Aorta (tissue), 5 donors: ENCODE results near the gene NHERF1. TPM values are rescaled to one million over a fixed set of nuclear protein-coding genes. Genes with fewer than 3 reads are reported as not detected.

Experiments used
- ATAC-seq: fragments of 200-7000 bp; cut with Tn5 transposase; one replicate; pipeline ENCODE4 v1.9.1; 2022; ENCODE audit warnings: moderate library complexity; ENCODE audit not compliant: low FRiP score
- DNase-seq, 2 donors: peaks; one replicate each; pipeline ENCODE4 v3.0.0-alpha.2; 2020
- H3K27ac ChIP-seq, 2 donors: one replicate each; pipeline ENCODE4 v1.5.1; 2013; ENCODE audit warnings: low read length in 2 of 2, mild to moderate bottlenecking in 2 of 2, moderate library complexity in 2 of 2, control low read depth in 1 of 2, inconsistent platforms in 1 of 2, low read depth in 1 of 2
- H3K27me3 ChIP-seq, 2 donors: one replicate each; pipeline ENCODE4 v1.6.1; 2013; ENCODE audit warnings: control low read depth in 1 of 2, low read length in 1 of 2, mild to moderate bottlenecking in 1 of 2, moderate library complexity in 1 of 2; ENCODE audit not compliant: insufficient read depth in 2 of 2, control insufficient read depth in 1 of 2
- H3K36me3 ChIP-seq, 2 donors: one replicate each; pipeline ENCODE4 v1.6.1; 2013; ENCODE audit warnings: control low read depth in 1 of 2, low read length in 1 of 2, mild to moderate bottlenecking in 1 of 2; ENCODE audit not compliant: insufficient read depth in 2 of 2, control insufficient read depth in 1 of 2
- H3K4me1 ChIP-seq, 2 donors: one replicate each; pipeline ENCODE4 v1.6.1; 2013; ENCODE audit warnings: low read length in 2 of 2, control low read depth in 1 of 2, mild to moderate bottlenecking in 1 of 2, moderate library complexity in 1 of 2; ENCODE audit not compliant: insufficient read depth in 2 of 2, control insufficient read depth in 1 of 2
- H3K4me3 ChIP-seq, 2 donors: one replicate each; pipeline ENCODE4 v1.5.1; 2013; ENCODE audit warnings: low read length in 2 of 2, control low read depth in 1 of 2, mild to moderate bottlenecking in 1 of 2
- H3K9me3 ChIP-seq: one replicate; pipeline ENCODE4 v1.6.1; 2013; ENCODE audit warnings: mild to moderate bottlenecking, low read length; ENCODE audit not compliant: control insufficient read depth
- WGBS, 2 donors: extraction: QIAGEN DNeasy Blood & Tissue Kit; methylation state at CpG; one replicate each; pipeline ENCODE4 v1.1.7; 2013; 5-methylcytosine and 5-hydroxymethylcytosine counted together
- intact Hi-C, 2 donors: fragments of 100-400 bp; cut with DNase I; formaldehyde crosslinking; loops; one replicate each; pipeline versions ENCODE4 v1.14.2 to v1.15.0; 2022
- polyA plus RNA-seq, 2 donors: library from polyadenylated mRNA; stranded (reverse); fragments of 200-250 nt; gene quantifications; one replicate each; pipeline ENCODE4 v1.2.3, GENCODE V29; 2013
- total RNA-seq, 2 donors: library from RNA; stranded (reverse); fragmentation: NEBNext Ultra II Directional; extraction: Animal tissue kit (Norgen Biotek cat#: 25700); gene quantifications; one replicate each; pipeline ENCODE4 v1.2.1, GENCODE V29; 2021
- donor health status: healthy with polysubstance abuse.
- donor health status: Bipolar disorder and iron deficiency.
- donor health status: DM: no; HTN: no; CAD: no.
- donor health status: DM: no; HTN: no; CAD: no.
- donor health status: DM: yes; HTN: yes; CAD: no.

NHERF1 gene
- total and polyA plus RNA-seq, 4 donors, result 10.6 to 84.4 (median 19.4) TPM

DNA sequence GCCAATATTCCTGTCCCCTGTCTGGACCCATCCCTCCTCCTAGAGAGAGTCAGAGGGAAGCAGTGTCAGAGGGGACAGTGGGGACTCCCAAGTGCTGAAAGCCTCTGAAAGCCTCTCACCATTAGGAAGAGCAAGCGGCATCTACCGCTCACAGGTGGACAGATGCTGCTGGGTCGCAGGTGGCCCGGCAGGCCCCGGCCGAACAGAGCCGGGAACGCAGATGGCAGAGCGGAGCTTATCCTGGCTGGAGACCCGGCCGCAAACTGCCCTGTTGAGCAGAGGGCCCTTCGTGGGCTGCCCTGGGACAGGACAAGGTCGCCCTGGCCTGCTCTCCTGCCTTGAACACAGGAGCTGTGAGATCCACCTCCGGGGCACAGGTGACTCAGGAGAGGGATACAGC lies 50.7 kb downstream of the NHERF1 start:
- Histone ChIP-seq H3K9me3 (no peaks in the 10 kb centered on the region), H3K4me3 (no peak overlapping the region), H3K27me3 (no peaks in the 10 kb centered on the region), H3K36me3 (peaks cover 0 to 2% of the 10 kb centered on the region in 2 donors), H3K27ac (no peak overlapping the region), H3K4me1 (no peaks in the 10 kb centered on the region)
- intact Hi-C loops, result no loop called here
- ATAC-seq, result no peak
- 91 to 96% methylated on average over 14 of the region's 14 CpGs for WGBS, 2 donors
- no peak for DNase-seq

DNA sequence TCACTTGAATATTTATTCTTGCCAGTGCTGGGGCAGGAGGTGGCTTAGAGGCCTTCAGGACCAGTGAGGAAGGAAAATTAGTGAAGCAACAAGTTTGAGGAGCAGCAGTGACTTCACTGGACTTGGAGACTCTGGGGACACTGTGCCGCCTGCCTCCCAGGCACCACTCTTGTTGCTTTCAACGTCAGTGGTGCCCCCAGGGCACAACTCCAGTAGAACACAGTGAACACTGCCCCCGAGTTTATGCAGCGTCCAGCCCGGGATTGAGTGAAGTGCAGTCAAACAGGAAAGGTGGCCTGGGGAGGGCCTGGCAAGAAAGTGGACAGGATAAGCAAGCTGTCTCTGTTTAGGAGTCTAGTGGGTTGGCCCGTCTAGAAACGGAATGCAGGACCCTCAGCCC lies 52.1 kb downstream of the NHERF1 start:
- intact Hi-C loops, result no loop called here
- H3K36me3 ChIP-seq, result peaks cover 0 to 2% of the 10 kb centered on the region in 2 donors
- H3K9me3 ChIP-seq, result no peaks in the 10 kb centered on the region
- H3K4me3 ChIP-seq, result no peak overlapping the region
- no peaks in the 10 kb centered on the region for H3K27me3 ChIP-seq
- H3K4me1 ChIP-seq, result no peaks in the 10 kb centered on the region
- WGBS, 2 donors, result 82 to 87% methylated on average over 7 of the region's 7 CpGs
- no peak overlapping the region for H3K27ac ChIP-seq
- ATAC-seq (no peak), DNase-seq (no peak)

DNA sequence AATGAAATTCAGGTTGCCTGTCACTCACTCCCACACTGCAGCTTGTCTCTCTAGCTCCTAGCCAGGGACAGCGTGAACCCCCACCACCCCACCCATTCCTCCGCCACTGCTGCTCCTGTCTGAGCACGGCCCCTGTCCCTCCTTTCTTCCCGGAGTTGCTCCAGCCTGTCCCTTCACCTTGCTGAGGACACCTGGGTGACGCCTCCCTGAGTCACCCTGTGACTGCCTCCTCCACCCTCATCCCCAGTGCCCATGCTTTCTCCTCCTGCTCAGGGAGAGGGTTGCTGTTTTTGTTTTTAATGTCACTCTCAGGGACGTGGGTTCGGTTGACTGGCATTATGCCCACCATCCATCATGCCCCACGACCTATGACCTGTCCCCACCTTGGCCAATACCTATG lies 53.5 kb downstream of the NHERF1 start:
- DNase-seq, result no peak
- ATAC-seq, result no peak
- intact Hi-C loops, result no loop called here
- Histone ChIP-seq H3K36me3 (peaks cover 0 to 2% of the 10 kb centered on the region in 2 donors), H3K27me3 (no peaks in the 10 kb centered on the region), H3K27ac (no peak overlapping the region), H3K4me3 (no peak overlapping the region), H3K4me1 (no peaks in the 10 kb centered on the region), H3K9me3 (no peaks in the 10 kb centered on the region)
- WGBS, 2 donors, result 79 to 85% methylated on average over 8 of the region's 8 CpGs

DNA sequence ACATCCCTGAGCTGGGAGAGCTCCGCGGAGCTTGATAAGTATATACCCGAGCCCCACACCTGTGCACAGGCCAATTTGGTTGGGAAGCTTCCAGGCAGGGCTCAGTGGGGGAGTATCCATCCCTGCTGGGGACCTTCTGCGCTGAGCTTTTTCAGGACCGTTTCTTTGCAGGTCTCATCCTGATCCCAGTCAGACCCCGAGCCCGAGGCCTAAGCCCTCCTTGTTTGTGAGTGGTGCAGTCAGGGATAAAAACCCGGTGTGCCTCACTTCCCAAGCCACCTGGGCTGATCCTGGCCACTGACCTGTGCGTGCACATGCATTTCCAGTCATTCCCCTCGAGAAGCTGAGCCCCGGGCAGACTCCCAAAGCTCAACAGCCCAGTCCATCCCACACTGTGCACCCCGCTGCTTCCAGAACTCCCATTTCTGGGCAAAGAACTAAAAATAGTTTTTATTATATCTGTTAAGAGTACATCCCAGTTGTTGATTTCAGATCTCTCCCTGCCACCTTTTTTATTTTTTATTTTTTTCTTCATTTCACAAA lies 55.0 kb downstream of the NHERF1 start:
- intact Hi-C loops, result no loop called here
- no peak overlapping the region for H3K4me3 ChIP-seq
- no peaks in the 10 kb centered on the region for H3K36me3 ChIP-seq
- 90 to 94% methylated on average over 12 of the region's 12 CpGs for WGBS, 2 donors
- no peaks in the 10 kb centered on the region for H3K27me3 ChIP-seq
- DNase-seq (no peak), ATAC-seq (no peak)
- no peaks in the 10 kb centered on the region for H3K9me3 ChIP-seq
- no peak overlapping the region for H3K27ac ChIP-seq
- H3K4me1 ChIP-seq, result no peaks in the 10 kb centered on the region

DNA sequence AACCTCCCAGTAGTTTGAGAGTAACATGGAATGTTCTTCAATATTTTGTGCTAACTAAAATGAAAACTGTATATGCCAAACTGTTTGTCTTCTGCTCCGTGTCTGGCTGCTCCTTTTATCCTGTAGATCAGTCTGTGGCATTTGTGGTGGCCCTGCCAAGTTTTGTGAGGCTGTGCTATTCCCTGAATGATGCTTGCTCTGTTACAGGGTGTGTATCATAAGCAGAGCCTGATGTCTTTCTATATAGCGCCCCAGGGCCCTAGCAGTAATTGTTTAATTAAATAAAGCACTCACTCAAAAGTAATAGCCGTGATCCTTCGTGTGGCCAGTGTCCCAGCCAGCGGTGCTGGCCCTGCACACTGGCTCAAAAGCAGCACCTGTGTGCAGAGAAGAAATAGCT lies 55.5 kb downstream of the NHERF1 start:
- ATAC-seq (no peak), DNase-seq (no peak)
- Histone ChIP-seq H3K27me3 (no peaks in the 10 kb centered on the region), H3K9me3 (no peaks in the 10 kb centered on the region), H3K36me3 (no peaks in the 10 kb centered on the region), H3K27ac (no peak overlapping the region), H3K4me3 (no peak overlapping the region), H3K4me1 (no peaks in the 10 kb centered on the region)
- intact Hi-C loops, result no loop called here
- WGBS, 2 donors, result 81 to 84% methylated on average over 5 of the region's 5 CpGs

DNA sequence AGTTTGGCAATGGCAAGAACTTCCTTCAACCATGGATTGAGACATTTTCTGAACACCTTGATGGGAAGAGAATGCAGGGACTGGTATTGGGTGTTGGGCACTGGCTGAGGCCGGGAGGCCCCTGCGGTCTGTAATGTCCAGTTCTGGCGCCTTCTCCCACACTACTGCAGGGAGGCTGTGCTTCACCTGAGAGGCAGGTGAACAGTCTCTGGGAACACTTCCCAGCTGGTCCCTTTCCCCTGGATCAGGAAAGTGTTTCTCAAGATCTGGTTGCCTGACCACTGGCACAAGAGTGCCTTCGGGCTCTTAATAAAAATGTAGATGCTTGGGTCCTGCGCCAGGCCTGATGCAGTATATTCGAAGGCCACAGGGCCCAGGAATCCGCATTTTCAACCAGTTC lies 56.3 kb downstream of the NHERF1 start:
- ATAC-seq (no peak), DNase-seq (no peak)
- Histone ChIP-seq H3K4me3 (no peak overlapping the region), H3K9me3 (no peaks in the 10 kb centered on the region), H3K4me1 (no peaks in the 10 kb centered on the region), H3K27me3 (no peaks in the 10 kb centered on the region), H3K27ac (no peak overlapping the region), H3K36me3 (no peaks in the 10 kb centered on the region)
- intact Hi-C loops, result no loop called here
- WGBS, 2 donors, result 95 to 97% methylated on average over 7 of the region's 7 CpGs

DNA sequence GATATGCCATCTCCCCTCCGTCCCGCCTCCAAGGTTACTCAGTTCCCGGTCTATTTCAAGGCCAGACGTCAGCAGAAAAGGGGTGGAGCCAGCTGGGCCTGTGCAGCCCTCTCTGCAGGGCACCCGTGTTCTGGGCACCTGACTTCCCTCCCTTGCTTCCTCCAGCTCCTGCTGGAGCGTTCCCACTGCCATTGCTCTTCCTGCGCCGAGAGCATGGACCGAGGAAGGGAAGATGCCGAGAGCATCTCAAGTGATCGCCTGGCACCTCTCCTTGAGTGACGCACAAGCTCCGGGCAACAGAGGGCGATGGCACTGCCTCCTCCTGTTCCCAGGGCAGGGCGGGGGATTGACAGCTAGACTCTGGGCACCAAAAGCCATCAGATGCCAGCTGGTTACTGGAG lies 57.2 kb downstream of the NHERF1 start:
- no peak for ATAC-seq
- intact Hi-C loops, result no loop called here
- no peak overlapping the region for H3K27ac ChIP-seq
- H3K36me3 ChIP-seq, result no peaks in the 10 kb centered on the region
- no peaks in the 10 kb centered on the region for H3K27me3 ChIP-seq
- 80 to 81% methylated on average over 15 of the region's 15 CpGs for WGBS, 2 donors
- no peak for DNase-seq
- no peak overlapping the region for H3K4me3 ChIP-seq
- H3K4me1 ChIP-seq, result no peaks in the 10 kb centered on the region
- H3K9me3 ChIP-seq, result no peaks in the 10 kb centered on the region

DNA sequence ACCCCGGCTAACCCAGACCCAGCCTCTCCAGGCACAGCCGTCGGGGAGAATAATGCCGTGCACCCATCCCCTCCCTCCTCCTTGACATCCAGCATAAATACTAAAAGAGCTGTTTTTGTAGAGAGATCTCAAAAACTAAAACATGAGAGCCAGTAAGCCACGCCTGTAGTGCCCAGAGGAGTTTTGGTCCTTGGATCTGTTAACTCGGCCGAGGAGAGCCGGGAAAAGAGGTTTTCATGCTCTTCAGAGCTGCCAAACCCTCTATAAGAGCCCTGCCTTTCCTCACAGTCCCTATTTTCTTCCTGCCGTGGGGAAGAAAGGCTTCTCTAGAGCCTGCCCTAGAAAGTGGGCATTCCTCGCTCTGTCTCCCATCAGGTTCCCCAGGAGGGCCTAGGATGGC lies 57.9 kb downstream of the NHERF1 start:
- Histone ChIP-seq H3K9me3 (no peaks in the 10 kb centered on the region), H3K36me3 (no peaks in the 10 kb centered on the region), H3K27me3 (no peaks in the 10 kb centered on the region), H3K4me3 (no peak overlapping the region), H3K4me1 (no peaks in the 10 kb centered on the region), H3K27ac (no peak overlapping the region)
- intact Hi-C loops, result no loop called here
- ATAC-seq (no peak), DNase-seq (no peak)
- WGBS, 2 donors, result 87 to 93% methylated on average over 10 of the region's 10 CpGs

DNA sequence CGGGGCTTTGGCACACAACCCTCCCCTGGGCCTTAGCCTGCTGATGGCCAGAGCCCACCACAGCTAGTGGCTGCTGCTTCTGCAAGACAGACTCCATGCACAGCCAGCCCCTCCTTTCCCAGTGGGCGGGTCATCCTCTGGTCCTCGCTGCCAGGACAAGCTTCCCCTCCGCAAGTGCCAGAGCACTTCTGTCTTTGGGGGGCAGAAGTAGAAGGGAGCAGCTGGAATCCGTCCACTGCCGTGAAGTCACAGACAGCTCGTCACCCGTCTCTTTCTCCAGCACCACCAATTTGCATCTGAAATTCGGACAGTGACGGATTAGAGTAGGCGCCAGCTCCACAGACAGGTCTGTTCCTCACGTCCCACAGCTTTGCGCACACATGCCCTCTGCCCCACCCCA lies 59.0 kb downstream of the NHERF1 start:
- Histone ChIP-seq H3K9me3 (no peaks in the 10 kb centered on the region), H3K27me3 (no peaks in the 10 kb centered on the region), H3K36me3 (no peaks in the 10 kb centered on the region), H3K4me1 (no peaks in the 10 kb centered on the region), H3K27ac (no peak overlapping the region), H3K4me3 (no peak overlapping the region)
- ATAC-seq (no peak), DNase-seq (no peak)
- WGBS, 2 donors, result 90 to 95% methylated on average over 12 to 13 of the region's 13 CpGs
- intact Hi-C loops, result no loop called here
